HepG2 (cell line): ENCODE measurements around the gene CRIM1. TPM values are rescaled to one million over a fixed set of nuclear protein-coding genes. Genes with fewer than 3 reads are reported as not detected.

Experiments
- ASH2L ChIP-seq: fragments of 300-600, 200-600 bp; sonication (generic); IDR thresholded peaks from 2 replicates; pipeline ENCODE4 v1.7.0; 2017; ENCODE audit warnings: low read depth, mild to moderate bottlenecking, moderate library complexity, mixed read lengths, low read length; ENCODE audit not compliant: insufficient read length
- CHD4 ChIP-seq: fragments of 200-600 bp; sonication (generic); IDR thresholded peaks from 2 replicates; pipeline ENCODE4 v1.7.0; 2017; ENCODE audit warnings: mild to moderate bottlenecking, low read length, borderline replicate concordance
- EEA1 ChIP-seq: sonication (generic); formaldehyde crosslinking; IDR thresholded peaks from 2 replicates; pipeline ENCODE4 v1.5.1; 2020; ENCODE audit warnings: mild to moderate bottlenecking, missing genetic modification reagents, borderline replicate concordance
- FOXK2 ChIP-seq: fragments of 450-650 bp; IDR thresholded peaks from 2 replicates; pipeline ENCODE4 v1.6.1; 2016
- GFI1 ChIP-seq: sonication (generic); formaldehyde crosslinking; IDR thresholded peaks from 2 replicates; pipeline ENCODE4 v1.5.0; 2020; ENCODE audit warnings: missing genetic modification reagents, mild to moderate bottlenecking, borderline replicate concordance
- HOXA5 ChIP-seq: sonication (generic); formaldehyde crosslinking; IDR thresholded peaks from 2 replicates; pipeline ENCODE4 v1.4.0; 2020; ENCODE audit warnings: missing genetic modification reagents
- IRX3 ChIP-seq: sonication (generic); formaldehyde crosslinking; IDR thresholded peaks from 2 replicates; pipeline ENCODE4 v1.8.1; 2023; ENCODE audit warnings: mild to moderate bottlenecking, low read depth, missing genetic modification reagents, borderline replicate concordance
- MEF2D ChIP-seq: sonication (generic); formaldehyde crosslinking; IDR thresholded peaks from 2 replicates; pipeline ENCODE4 v1.5.1; 2020; ENCODE audit warnings: mild to moderate bottlenecking, missing genetic modification reagents
- ONECUT2 ChIP-seq: sonication (generic); formaldehyde crosslinking; IDR thresholded peaks from 2 replicates; pipeline ENCODE4 v1.4.0; 2020; ENCODE audit warnings: missing genetic modification reagents
- PHF5A ChIP-seq: IDR thresholded peaks from one replicate; pipeline ENCODE4 v1.6.1; 2018; ENCODE audit warnings: low read depth, missing genetic modification reagents; ENCODE audit not compliant: unreplicated experiment
- PITX1 ChIP-seq: sonication (generic); formaldehyde crosslinking; IDR thresholded peaks from 2 replicates; pipeline ENCODE4 v1.5.1; 2020; ENCODE audit warnings: mild to moderate bottlenecking, missing genetic modification reagents
- RBM22 ChIP-seq: fragments of 200-400 bp; formaldehyde crosslinking; optimal IDR thresholded peaks from 2 replicates; pipeline ENCODE3; 2017; ENCODE audit warnings: mild to moderate bottlenecking, low read length, moderate library complexity
- REPIN1 ChIP-seq: sonication (generic); formaldehyde crosslinking; IDR thresholded peaks from 2 replicates; pipeline ENCODE4 v1.8.0; 2022; ENCODE audit warnings: missing genetic modification reagents, low read depth, mild to moderate bottlenecking, borderline replicate concordance
- ZBTB33 ChIP-seq: sonication (generic); formaldehyde crosslinking; IDR thresholded peaks from 2 replicates; pipeline ENCODE4 v1.4.0; 2020; ENCODE audit warnings: missing genetic modification reagents
- ZNF317 ChIP-seq: sonication (generic); formaldehyde crosslinking; IDR thresholded peaks from 2 replicates; pipeline ENCODE4 v1.5.0; 2020; ENCODE audit warnings: mild to moderate bottlenecking, missing genetic modification reagents
- ZNF383 ChIP-seq: sonication (generic); formaldehyde crosslinking; IDR thresholded peaks from 2 replicates; pipeline ENCODE4 v1.4.0; 2020; ENCODE audit warnings: missing genetic modification reagents, mild to moderate bottlenecking, borderline replicate concordance
- ZNF562 ChIP-seq: sonication (generic); formaldehyde crosslinking; IDR thresholded peaks from 2 replicates; pipeline ENCODE4 v1.8.0; 2022; ENCODE audit warnings: missing genetic modification reagents, borderline replicate concordance
- ZNF580 ChIP-seq: IDR thresholded peaks from 2 replicates; pipeline ENCODE4 v1.6.1; 2016; ENCODE audit warnings: low read depth, borderline replicate concordance
- ZNF615 ChIP-seq: sonication (generic); formaldehyde crosslinking; IDR thresholded peaks from 2 replicates; pipeline ENCODE4 v1.5.0; 2020; ENCODE audit warnings: mild to moderate bottlenecking, missing genetic modification reagents, borderline replicate concordance
- ZNF670 ChIP-seq: sonication (generic); formaldehyde crosslinking; IDR thresholded peaks from 2 replicates; pipeline ENCODE4 v1.8.0; 2022; ENCODE audit warnings: mild to moderate bottlenecking, missing genetic modification reagents, borderline replicate concordance
- ZNF816 ChIP-seq: sonication (generic); formaldehyde crosslinking; IDR thresholded peaks from 2 replicates; pipeline ENCODE4 v1.8.0; 2022; ENCODE audit warnings: missing genetic modification reagents, mild to moderate bottlenecking, borderline replicate concordance
- ZNF883 ChIP-seq: sonication (generic); formaldehyde crosslinking; IDR thresholded peaks from 2 replicates; pipeline ENCODE4 v1.5.1; 2020; ENCODE audit warnings: mild to moderate bottlenecking, missing genetic modification reagents; ENCODE audit errors: not compliant biosample characterization
- polyA plus RNA-seq, 8 experiments: library from polyadenylated mRNA; depleted of rRNA in 3 of 8; stranded (reverse) in 7 of 8; unstranded in 1 of 8; fragments of >200 nt; fragmentation: Illumina TruSeq in 4 of 8; extraction: Trizol in 4 of 8; gene quantifications; 2 replicates each; pipeline versions ENCODE4 v1.2.1 to v1.2.3, GENCODE V29; 2011 to 2016; ENCODE audit warnings: low read depth in 4 of 8, missing spikeins in 1 of 8, mixed read lengths in 1 of 8; ENCODE audit not compliant: insufficient read depth in 1 of 8
- total RNA-seq, 5 experiments: library from RNA; depleted of rRNA; stranded (reverse); fragments of >200 nt; fragmentation: Illumina TruSeq; extraction: Trizol; gene quantifications; 2 replicates each; pipeline ENCODE4 v1.2.3, GENCODE V29; 2016; ENCODE audit warnings: low read depth in 1 of 5
- TF ChIP-seq, protein P1 (sequence below): sonication (generic); formaldehyde crosslinking; IDR thresholded peaks from 2 replicates; pipeline ENCODE4 v1.5.0; 2020; ENCODE audit warnings: mild to moderate bottlenecking, missing genetic modification reagents, moderate library complexity
- TF ChIP-seq, protein P2 (sequence below): sonication (generic); formaldehyde crosslinking; conservative IDR thresholded peaks from 2 replicates; pipeline ENCODE4 v1.8.0; 2022; ENCODE audit warnings: mild to moderate bottlenecking, moderate library complexity, missing genetic modification reagents

CRIM1 gene
- total and polyA plus RNA-seq, 2 of the 13 experiments (the other 11 are each of a cell fraction or from before 2014, with no cell fraction given) = 39.1 to 69.9 TPM

GRCh38 chr2:36433311-36434217 is 78.0 kb downstream of the CRIM1 start (continued):
- TF ChIP-seq, protein P1, sequence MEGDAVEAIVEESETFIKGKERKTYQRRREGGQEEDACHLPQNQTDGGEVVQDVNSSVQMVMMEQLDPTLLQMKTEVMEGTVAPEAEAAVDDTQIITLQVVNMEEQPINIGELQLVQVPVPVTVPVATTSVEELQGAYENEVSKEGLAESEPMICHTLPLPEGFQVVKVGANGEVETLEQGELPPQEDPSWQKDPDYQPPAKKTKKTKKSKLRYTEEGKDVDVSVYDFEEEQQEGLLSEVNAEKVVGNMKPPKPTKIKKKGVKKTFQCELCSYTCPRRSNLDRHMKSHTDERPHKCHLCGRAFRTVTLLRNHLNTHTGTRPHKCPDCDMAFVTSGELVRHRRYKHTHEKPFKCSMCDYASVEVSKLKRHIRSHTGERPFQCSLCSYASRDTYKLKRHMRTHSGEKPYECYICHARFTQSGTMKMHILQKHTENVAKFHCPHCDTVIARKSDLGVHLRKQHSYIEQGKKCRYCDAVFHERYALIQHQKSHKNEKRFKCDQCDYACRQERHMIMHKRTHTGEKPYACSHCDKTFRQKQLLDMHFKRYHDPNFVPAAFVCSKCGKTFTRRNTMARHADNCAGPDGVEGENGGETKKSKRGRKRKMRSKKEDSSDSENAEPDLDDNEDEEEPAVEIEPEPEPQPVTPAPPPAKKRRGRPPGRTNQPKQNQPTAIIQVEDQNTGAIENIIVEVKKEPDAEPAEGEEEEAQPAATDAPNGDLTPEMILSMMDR = no peak
- no peak for TF ChIP-seq ASH2L
- TF ChIP-seq RBM22 = peak; percentile 46
- no peak for TF ChIP-seq EEA1
- TF ChIP-seq ZNF383 = no peak
- TF ChIP-seq GFI1 = peak; percentile 97
- no peak for TF ChIP-seq ONECUT2 (CRISPR knock-in tag)
- TF ChIP-seq PHF5A (CRISPR knock-in tag) = no peak
- TF ChIP-seq ZNF317 (CRISPR knock-in tag) = no peak
- TF ChIP-seq FOXK2 = no peak
- TF ChIP-seq HOXA5 (CRISPR knock-in tag) = no peak
- TF ChIP-seq, protein P2, sequence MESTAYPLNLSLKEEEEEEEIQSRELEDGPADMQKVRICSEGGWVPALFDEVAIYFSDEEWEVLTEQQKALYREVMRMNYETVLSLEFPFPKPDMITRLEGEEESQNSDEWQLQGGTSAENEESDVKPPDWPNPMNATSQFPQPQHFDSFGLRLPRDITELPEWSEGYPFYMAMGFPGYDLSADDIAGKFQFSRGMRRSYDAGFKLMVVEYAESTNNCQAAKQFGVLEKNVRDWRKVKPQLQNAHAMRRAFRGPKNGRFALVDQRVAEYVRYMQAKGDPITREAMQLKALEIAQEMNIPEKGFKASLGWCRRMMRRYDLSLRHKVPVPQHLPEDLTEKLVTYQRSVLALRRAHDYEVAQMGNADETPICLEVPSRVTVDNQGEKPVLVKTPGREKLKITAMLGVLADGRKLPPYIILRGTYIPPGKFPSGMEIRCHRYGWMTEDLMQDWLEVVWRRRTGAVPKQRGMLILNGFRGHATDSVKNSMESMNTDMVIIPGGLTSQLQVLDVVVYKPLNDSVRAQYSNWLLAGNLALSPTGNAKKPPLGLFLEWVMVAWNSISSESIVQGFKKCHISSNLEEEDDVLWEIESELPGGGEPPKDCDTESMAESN (CRISPR knock-in tag) = 0 out of 2 replicates have a peak, but pooled peaks have one; percentile 34
- no peak for TF ChIP-seq CHD4
- no peak for TF ChIP-seq ZNF883 (CRISPR knock-in tag)
- TF ChIP-seq ZNF562 (CRISPR knock-in tag) = no peak
- TF ChIP-seq ZNF670 (CRISPR knock-in tag) = no peak
- TF ChIP-seq ZNF816 = no peak
- no peak; the same call in 1 of the 2 replicates for TF ChIP-seq ZBTB33
- peak; percentile 83; the same call in 1 of the 2 replicates for TF ChIP-seq PITX1 (CRISPR knock-in tag)
- TF ChIP-seq IRX3 (CRISPR knock-in tag) = no peak
- TF ChIP-seq ZNF615 = no peak
- 0 out of 2 replicates have a peak, but pooled peaks have one; percentile 36 for TF ChIP-seq ZNF580
- no peak for TF ChIP-seq MEF2D (CRISPR knock-in tag)
- peak; percentile 54; the same call in 1 of the 2 replicates for TF ChIP-seq REPIN1 (CRISPR knock-in tag)
